T-helper 2 cell treated with Interferon-gamma antibody and Interleukin-4, amounts not matched to agents 5 μg/mL and 100 μg/mL, for 36 hours (primary cell): ENCODE data around the gene MYBPH.

Experiments used
- DNase-seq: peaks from one replicate; pipeline ENCODE4 v3.0.0; 2021; ENCODE audit warnings: low spot score
- H3K27ac Mint-ChIP-seq: one replicate; pipeline ENCODE4 v1.8.0; 2021; ENCODE audit warnings: mild to moderate bottlenecking, mixed read lengths
- H3K27me3 Mint-ChIP-seq: one replicate; pipeline ENCODE4 v1.8.0; 2021; ENCODE audit warnings: low read depth, mixed read lengths
- H3K36me3 Mint-ChIP-seq: one replicate; pipeline ENCODE4 v1.8.0; 2021; ENCODE audit warnings: low read depth, mixed read lengths
- H3K4me1 Mint-ChIP-seq: one replicate; pipeline ENCODE4 v1.8.0; 2021; ENCODE audit warnings: low read depth, mixed read lengths
- H3K4me3 Mint-ChIP-seq: one replicate; pipeline ENCODE4 v1.8.0; 2022; ENCODE audit warnings: mild to moderate bottlenecking, moderate library complexity, mixed read lengths
- H3K9me3 Mint-ChIP-seq: one replicate; pipeline ENCODE4 v1.8.0; 2021; ENCODE audit warnings: mixed read lengths

The MYBPH gene

GRCh38 chr1:203124011-203124410 lies 51.6 kb downstream of the MYBPH start:
- DNase-seq, result no peak
- H3K36me3 Mint-ChIP-seq, result no peaks in the 10 kb centered on the region
- H3K4me3 Mint-ChIP-seq, result no peak overlapping the region
- peaks cover 64% of the 10 kb centered on the region for H3K27me3 Mint-ChIP-seq
- peaks cover 9% of the 10 kb centered on the region for H3K4me1 Mint-ChIP-seq
- no peaks in the 10 kb centered on the region for H3K9me3 Mint-ChIP-seq
- no peak overlapping the region for H3K27ac Mint-ChIP-seq

- Mint-ChIP-seq H3K27ac (no peak overlapping the region), H3K4me3 (no peak overlapping the region), H3K36me3 (no peaks in the 10 kb centered on the region), H3K4me1 (peaks cover 5% of the 10 kb centered on the region), H3K27me3 (peaks cover 59% of the 10 kb centered on the region), H3K9me3 (no peaks in the 10 kb centered on the region)
- DNase-seq, result no peak
Observed at GRCh38 chr1:203122159-203122558, 53.5 kb downstream of the MYBPH start.

- Mint-ChIP-seq H3K27me3 (peaks cover 54% of the 10 kb centered on the region), H3K4me3 (no peak overlapping the region), H3K4me1 (peaks cover 4% of the 10 kb centered on the region), H3K9me3 (no peaks in the 10 kb centered on the region), H3K27ac (no peak overlapping the region), H3K36me3 (no peaks in the 10 kb centered on the region)
- no peak for DNase-seq
Observed at GRCh38 chr1:203121186-203122015, 54.2 kb downstream of the MYBPH start.

- peaks cover 4% of the 10 kb centered on the region for H3K4me1 Mint-ChIP-seq
- no peak overlapping the region for H3K27ac Mint-ChIP-seq
- DNase-seq, result no peak
- H3K27me3 Mint-ChIP-seq, result peaks cover 45% of the 10 kb centered on the region
- H3K4me3 Mint-ChIP-seq, result no peak overlapping the region
- H3K9me3 Mint-ChIP-seq, result no peaks in the 10 kb centered on the region
- H3K36me3 Mint-ChIP-seq, result no peaks in the 10 kb centered on the region
Observed at GRCh38 chr1:203120325-203121153, 55.1 kb downstream of the MYBPH start.
